ENCODE results near the gene RNF115. TPM values are rescaled to one million over a fixed set of nuclear protein-coding genes. Genes with fewer than 3 reads are reported as not detected.

RNF115 gene
- total RNA-seq: 9.8 and 11.3 TPM in 2 replicates

DNA sequence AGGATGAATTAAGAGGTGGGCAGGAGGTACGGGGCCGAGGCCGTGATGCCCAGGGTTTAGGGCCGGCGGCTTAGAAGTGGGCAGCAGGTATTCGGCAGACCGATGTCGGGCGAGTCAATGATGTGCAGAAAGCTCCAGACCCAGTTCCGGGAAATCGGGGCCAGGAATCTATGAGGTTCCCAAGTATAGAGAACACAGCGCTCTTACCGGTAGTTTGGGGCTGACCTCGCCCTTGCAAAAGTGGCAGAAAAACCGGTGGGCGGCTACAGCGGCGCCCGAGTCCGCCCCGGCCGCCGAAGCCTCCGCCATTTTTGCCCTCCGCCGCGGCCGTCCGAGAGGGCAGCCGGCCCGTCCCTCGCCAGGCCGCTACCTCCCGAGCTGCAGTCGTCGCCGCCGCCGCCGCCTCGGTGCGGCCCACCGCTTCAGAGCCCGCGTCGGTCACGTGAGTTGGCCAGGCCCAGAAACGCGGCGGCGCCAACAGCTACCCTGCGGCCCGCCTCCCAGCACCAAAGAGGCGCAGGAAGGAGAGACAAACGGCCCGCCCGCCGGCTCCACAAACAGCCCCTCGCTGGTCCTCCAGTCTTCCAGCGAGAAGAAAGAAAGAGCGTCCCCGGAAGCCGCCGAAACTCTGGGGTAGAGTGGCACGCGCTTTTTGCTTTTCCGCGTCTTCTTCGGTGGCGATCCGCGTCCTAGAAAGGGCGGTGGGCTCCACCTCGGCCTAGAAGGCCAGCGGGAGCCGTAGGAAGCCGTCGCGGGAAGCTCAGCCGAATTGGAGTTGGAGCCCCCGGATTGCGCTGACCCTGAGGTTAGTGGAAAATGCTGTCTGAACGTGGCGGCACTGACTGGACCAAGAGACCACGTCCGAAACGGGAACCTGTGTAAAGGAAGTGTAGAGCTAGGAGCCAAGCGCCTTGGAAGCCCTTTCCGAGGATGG lies at the start of gene RNF115, which contains the start of gene POLR3C:
Gene RNF115, minus strand, starts transcription at position 531 of the 934 bp plus-strand sequence. Its CDS starts 222 bp downstream, at position 309.
Gene POLR3C, plus strand, starts transcription at position 636 of the 934 bp plus-strand sequence. CDS start 1,577 bp downstream, outside the sequence.

DNA sequence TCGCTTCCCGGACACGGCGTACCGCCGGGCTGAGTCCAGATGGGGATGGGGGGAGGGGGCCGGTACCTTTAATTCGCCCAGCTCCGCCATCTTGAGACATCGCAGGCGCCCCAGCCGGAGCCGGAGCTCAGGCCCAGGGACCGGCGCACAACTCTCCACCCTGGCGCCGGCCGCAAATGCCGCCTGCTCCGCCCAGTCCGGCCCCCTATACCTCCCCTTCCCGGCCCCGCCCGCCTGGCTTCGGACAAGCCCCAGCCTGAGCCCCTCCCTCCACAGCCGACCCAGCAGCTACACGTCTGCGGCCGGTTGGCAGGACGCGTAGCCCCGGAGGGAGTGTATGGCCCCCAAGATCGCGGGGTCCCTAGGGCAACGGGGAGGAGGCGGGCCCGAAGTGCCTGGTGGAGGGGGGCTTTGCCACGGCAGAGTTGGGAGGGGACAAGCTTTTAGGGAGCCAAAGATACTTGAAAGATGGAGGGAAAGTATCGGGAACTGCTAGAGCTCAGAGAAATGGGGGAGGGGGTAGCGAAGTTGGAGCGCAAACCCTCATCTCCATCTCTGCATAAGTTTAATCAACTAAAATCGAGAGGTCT lies 35.1 kb upstream of the RNF115 start, which contains the start of gene PIAS3:
Gene PIAS3, minus strand, starts transcription at position 181 of the 590 bp plus-strand sequence. Its CDS starts 91 bp downstream, at position 90.

GRCh38 chr1:145845514-145846161 lies 21.7 kb upstream of the RNF115 start, which contains the start of gene NUDT17:
Gene NUDT17, plus strand, starts transcription at chr1:145845630. Its CDS starts 11 bp downstream, at chr1:145845641.

DNA sequence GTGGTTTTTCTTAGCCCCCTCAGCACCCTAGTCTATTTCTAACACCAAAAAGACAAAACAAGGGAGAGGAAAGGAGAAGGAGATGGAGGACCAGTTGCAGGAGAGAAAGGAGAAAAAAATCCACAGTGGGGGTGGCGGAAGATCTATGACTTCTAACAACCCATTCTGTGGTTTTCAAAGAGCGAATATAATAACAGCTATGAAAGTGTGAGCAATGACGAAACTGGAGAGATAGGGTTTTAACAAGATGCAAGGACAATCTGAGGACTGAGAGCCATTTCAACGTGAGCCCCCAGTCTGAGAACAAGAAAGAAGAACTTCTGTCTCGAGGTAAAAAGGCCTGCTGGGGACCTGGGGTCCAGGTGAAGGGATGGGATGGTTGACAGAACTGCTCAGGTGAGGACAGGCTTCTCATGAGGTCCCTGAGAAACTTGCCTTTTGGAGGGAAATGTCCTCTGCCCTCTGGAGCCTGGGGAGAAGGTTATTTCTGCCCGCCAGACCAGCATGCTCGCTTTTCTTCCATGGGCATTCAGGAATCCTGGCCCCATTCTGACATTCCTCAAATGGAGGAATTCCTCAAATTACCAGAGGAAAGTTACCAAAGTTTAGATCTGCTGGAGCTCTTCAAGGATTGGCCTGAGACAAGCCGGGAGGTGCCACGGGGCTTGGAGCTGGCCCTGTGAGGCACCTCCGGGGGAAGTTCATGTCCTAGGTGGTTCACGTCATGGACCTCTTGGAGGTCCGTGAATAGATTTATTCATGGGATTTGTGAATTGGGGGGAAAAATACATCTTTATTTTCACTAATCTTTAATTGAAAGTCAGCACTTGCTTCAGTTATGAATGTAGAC lies 104.4 kb downstream of the RNF115 start, which contains the start of gene CD160:
Gene CD160, plus strand, starts transcription at position 270 of the 850 bp plus-strand sequence. CDS start 8,829 bp downstream, outside the sequence.

GRCh38 chr1:145707183-145707867 lies 116.6 kb downstream of the RNF115 start, which contains the start of gene PDZK1:
Gene PDZK1, minus strand, starts transcription at chr1:145707368. Its CDS starts 19,347 bp downstream, at chr1:145688021.

Other genes with a start within 250 kb of the RNF115 start
- gene GPR89A, start 216.1 kb downstream of the RNF115 start, total RNA-seq: 30.6 and 43.7 TPM in 2 replicates
- 0.28 and 0.30 TPM in 2 replicates for gene PDZK1, start 116.7 kb downstream of the RNF115 start, total RNA-seq
- not detected in 2 replicates for gene CD160, start 104.6 kb downstream of the RNF115 start, total RNA-seq
- 25.5 and 26.8 TPM in 2 replicates for gene POLR3C, start 105 bp upstream of the RNF115 start, total RNA-seq
- 2.4 and 2.7 TPM in 2 replicates for gene NUDT17, start 21.5 kb upstream of the RNF115 start, total RNA-seq
- 7.4 and 17.6 TPM in 2 replicates for gene PIAS3, start 35.0 kb upstream of the RNF115 start, total RNA-seq
- gene ANKRD35, start 61.8 kb upstream of the RNF115 start, total RNA-seq: 0.42 and 0.59 TPM in 2 replicates
- 0.89 and 3.9 TPM in 2 replicates for gene ITGA10, start 86.0 kb upstream of the RNF115 start, total RNA-seq
- gene PEX11B, start 94.6 kb upstream of the RNF115 start, total RNA-seq: 22.0 and 32.4 TPM in 2 replicates
- 119 and 129 TPM in 2 replicates for gene RBM8A, start 103.4 kb upstream of the RNF115 start, total RNA-seq
- gene LIX1L, start 133.9 kb upstream of the RNF115 start, total RNA-seq: 13.4 and 21.3 TPM in 2 replicates
- gene ANKRD34A, start 140.5 kb upstream of the RNF115 start, total RNA-seq: under 0.01 and 1.2 TPM in 2 replicates
- gene POLR3GL, start 140.6 kb upstream of the RNF115 start, total RNA-seq: 12.5 and 13.0 TPM in 2 replicates
- 10.4 and 18.1 TPM in 2 replicates for gene TXNIP, start 172.5 kb upstream of the RNF115 start, total RNA-seq
- not detected in 2 replicates for gene HJV, start 197.6 kb upstream of the RNF115 start, total RNA-seq